ENCODE measurements around the gene TMPRSS11E. TPM values are rescaled to one million over a fixed set of nuclear protein-coding genes. Genes with fewer than 3 reads are reported as not detected.

TMPRSS11E gene
- total and polyA plus RNA-seq, 10 of the 15 experiments (the other 5 are each of a cell fraction or from before 2014, with no cell fraction given), result not detected

DNA sequence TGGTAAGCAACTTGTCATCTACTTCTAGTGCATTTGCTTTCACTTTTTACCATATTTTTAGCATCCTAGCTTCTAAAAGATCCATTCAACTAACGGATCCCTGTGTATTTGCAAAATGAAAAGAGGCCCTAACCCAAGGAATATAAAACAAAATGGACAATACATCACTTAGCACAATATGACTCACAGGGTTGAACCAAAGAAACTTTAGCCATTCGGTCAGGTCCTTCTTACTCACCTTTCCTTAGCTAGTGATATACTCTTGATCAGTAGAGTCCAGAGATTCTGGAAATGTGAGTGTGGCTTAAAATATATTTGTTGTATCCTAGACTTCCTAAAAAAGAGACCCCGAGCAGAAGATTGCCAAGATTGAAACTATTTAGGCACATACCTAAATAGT, 19.5 kb downstream of the TMPRSS11E start:
- DNase-seq (ENCODE audit: low read depth, low spot score) (no peak), FAIRE-seq (no peak), ATAC-seq (no peak)
- Histone ChIP-seq H3K79me2 (ENCODE audit: control insufficient read depth, insufficient read depth, low read length) (no peaks in the 10 kb centered on the region), H3K4me1 (ENCODE audit: control insufficient read depth, insufficient read depth, low read length) (no peaks in the 10 kb centered on the region), H3K36me3 (ENCODE audit: control insufficient read depth in 2 of 2, insufficient read depth in 2 of 2, low read length in 1 of 2) (no peaks in the 10 kb centered on the region), H3K4me3 (no peak overlapping the region), H3K27ac (ENCODE audit: control insufficient read depth, insufficient read depth) (no peak overlapping the region), H2AFZ (ENCODE audit: control insufficient read depth, low read depth, low read length) (no peak overlapping the region), H3K27me3 (replicated peaks in 1 of 2; ENCODE audit: control insufficient read depth in 2 of 2, insufficient read depth in 2 of 2, low read length in 1 of 2) (no peaks in the 10 kb centered on the region), H3K9ac (ENCODE audit: control insufficient read depth, insufficient read depth, low read length) (no peak overlapping the region), H4K20me1 (ENCODE audit: control insufficient read depth, insufficient read depth) (no peaks in the 10 kb centered on the region), H3K9me3 (replicated peaks; ENCODE audit: control insufficient read depth, insufficient read depth, low read length) (no peaks in the 10 kb centered on the region), H3K4me2 (ENCODE audit: control insufficient read depth, insufficient read depth) (no peak overlapping the region)
- BruUV-seq (replicated peaks), result no TSS peak
- ChIA-PET POLR2A (no interaction called here), SMC1A (ENCODE audit: uncharacterized antibody, unreplicated experiment) (no interaction called here), RAD21 (ENCODE audit: unreplicated experiment) (no interaction called here), CTCF (interaction anchor here (1.2 to 1.5 kb wide), 2 partner anchors 14 to 32 kb away, joined by 3 to 4 read pairs; no protein-coding TSS in a partner anchor)
- intact Hi-C loops (cut with micrococcal nuclease; ENCODE audit: unreplicated experiment), result no loop called here
- WGBS (ENCODE audit: insufficient coverage, insufficient replicate concordance, low lambda C conversion rate, missing lambda C conversion rate), result 29% methylated on average over 3 of the region's 3 CpGs
- in situ Hi-C loops (cut with MboI), result no loop called here
- TF ChIP-seq PAX5 (IDR thresholded peaks at IDR 0.05; ENCODE audit: borderline replicate concordance, low read depth, low read length), result no peak
- TF ChIP-seq, protein P1, sequence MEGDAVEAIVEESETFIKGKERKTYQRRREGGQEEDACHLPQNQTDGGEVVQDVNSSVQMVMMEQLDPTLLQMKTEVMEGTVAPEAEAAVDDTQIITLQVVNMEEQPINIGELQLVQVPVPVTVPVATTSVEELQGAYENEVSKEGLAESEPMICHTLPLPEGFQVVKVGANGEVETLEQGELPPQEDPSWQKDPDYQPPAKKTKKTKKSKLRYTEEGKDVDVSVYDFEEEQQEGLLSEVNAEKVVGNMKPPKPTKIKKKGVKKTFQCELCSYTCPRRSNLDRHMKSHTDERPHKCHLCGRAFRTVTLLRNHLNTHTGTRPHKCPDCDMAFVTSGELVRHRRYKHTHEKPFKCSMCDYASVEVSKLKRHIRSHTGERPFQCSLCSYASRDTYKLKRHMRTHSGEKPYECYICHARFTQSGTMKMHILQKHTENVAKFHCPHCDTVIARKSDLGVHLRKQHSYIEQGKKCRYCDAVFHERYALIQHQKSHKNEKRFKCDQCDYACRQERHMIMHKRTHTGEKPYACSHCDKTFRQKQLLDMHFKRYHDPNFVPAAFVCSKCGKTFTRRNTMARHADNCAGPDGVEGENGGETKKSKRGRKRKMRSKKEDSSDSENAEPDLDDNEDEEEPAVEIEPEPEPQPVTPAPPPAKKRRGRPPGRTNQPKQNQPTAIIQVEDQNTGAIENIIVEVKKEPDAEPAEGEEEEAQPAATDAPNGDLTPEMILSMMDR (IDR thresholded peaks at IDR 0.05 in 2 of 3, conservative IDR thresholded peaks at IDR 0.05 in 1 of 3; ENCODE audit: control insufficient read depth in 2 of 3, extremely low read depth in 1 of 3, insufficient read depth in 1 of 3, low read depth in 3 of 3, low read length in 3 of 3), result no peak
- TF ChIP-seq, protein P2, sequence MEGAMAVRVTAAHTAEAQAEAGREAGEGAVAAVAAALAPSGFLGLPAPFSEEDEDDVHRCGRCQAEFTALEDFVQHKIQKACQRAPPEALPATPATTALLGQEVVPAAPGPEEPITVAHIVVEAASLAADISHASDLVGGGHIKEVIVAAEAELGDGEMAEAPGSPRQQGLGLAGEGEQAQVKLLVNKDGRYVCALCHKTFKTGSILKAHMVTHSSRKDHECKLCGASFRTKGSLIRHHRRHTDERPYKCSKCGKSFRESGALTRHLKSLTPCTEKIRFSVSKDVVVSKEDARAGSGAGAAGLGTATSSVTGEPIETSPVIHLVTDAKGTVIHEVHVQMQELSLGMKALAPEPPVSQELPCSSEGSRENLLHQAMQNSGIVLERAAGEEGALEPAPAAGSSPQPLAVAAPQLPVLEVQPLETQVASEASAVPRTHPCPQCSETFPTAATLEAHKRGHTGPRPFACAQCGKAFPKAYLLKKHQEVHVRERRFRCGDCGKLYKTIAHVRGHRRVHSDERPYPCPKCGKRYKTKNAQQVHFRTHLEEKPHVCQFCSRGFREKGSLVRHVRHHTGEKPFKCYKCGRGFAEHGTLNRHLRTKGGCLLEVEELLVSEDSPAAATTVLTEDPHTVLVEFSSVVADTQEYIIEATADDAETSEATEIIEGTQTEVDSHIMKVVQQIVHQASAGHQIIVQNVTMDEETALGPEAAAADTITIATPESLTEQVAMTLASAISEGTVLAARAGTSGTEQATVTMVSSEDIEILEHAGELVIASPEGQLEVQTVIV (IDR thresholded peaks at IDR 0.05; ENCODE audit: borderline replicate concordance, partially characterized antibody), result no peak
- TF ChIP-seq FOS (IDR thresholded peaks at IDR 0.05; ENCODE audit: borderline replicate concordance, extremely low read depth, insufficient read length), result no peak
- TF ChIP-seq STAT3 (IDR thresholded peaks at IDR 0.05; ENCODE audit: low read depth, low read length), result no peak
- no peak for TF ChIP-seq NR2F1 (conservative IDR thresholded peaks at IDR 0.05)
- TF ChIP-seq, protein P3, sequence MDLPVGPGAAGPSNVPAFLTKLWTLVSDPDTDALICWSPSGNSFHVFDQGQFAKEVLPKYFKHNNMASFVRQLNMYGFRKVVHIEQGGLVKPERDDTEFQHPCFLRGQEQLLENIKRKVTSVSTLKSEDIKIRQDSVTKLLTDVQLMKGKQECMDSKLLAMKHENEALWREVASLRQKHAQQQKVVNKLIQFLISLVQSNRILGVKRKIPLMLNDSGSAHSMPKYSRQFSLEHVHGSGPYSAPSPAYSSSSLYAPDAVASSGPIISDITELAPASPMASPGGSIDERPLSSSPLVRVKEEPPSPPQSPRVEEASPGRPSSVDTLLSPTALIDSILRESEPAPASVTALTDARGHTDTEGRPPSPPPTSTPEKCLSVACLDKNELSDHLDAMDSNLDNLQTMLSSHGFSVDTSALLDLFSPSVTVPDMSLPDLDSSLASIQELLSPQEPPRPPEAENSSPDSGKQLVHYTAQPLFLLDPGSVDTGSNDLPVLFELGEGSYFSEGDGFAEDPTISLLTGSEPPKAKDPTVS (IDR thresholded peaks at IDR 0.05; ENCODE audit: low read depth, low read length), result no peak
- TF ChIP-seq, protein P4, sequence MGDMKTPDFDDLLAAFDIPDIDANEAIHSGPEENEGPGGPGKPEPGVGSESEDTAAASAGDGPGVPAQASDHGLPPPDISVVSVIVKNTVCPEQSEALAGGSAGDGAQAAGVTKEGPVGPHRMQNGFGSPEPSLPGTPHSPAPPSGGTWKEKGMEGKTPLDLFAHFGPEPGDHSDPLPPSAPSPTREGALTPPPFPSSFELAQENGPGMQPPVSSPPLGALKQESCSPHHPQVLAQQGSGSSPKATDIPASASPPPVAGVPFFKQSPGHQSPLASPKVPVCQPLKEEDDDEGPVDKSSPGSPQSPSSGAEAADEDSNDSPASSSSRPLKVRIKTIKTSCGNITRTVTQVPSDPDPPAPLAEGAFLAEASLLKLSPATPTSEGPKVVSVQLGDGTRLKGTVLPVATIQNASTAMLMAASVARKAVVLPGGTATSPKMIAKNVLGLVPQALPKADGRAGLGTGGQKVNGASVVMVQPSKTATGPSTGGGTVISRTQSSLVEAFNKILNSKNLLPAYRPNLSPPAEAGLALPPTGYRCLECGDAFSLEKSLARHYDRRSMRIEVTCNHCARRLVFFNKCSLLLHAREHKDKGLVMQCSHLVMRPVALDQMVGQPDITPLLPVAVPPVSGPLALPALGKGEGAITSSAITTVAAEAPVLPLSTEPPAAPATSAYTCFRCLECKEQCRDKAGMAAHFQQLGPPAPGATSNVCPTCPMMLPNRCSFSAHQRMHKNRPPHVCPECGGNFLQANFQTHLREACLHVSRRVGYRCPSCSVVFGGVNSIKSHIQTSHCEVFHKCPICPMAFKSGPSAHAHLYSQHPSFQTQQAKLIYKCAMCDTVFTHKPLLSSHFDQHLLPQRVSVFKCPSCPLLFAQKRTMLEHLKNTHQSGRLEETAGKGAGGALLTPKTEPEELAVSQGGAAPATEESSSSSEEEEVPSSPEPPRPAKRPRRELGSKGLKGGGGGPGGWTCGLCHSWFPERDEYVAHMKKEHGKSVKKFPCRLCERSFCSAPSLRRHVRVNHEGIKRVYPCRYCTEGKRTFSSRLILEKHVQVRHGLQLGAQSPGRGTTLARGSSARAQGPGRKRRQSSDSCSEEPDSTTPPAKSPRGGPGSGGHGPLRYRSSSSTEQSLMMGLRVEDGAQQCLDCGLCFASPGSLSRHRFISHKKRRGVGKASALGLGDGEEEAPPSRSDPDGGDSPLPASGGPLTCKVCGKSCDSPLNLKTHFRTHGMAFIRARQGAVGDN (IDR thresholded peaks at IDR 0.05), result no peak
- TF ChIP-seq, protein P5, sequence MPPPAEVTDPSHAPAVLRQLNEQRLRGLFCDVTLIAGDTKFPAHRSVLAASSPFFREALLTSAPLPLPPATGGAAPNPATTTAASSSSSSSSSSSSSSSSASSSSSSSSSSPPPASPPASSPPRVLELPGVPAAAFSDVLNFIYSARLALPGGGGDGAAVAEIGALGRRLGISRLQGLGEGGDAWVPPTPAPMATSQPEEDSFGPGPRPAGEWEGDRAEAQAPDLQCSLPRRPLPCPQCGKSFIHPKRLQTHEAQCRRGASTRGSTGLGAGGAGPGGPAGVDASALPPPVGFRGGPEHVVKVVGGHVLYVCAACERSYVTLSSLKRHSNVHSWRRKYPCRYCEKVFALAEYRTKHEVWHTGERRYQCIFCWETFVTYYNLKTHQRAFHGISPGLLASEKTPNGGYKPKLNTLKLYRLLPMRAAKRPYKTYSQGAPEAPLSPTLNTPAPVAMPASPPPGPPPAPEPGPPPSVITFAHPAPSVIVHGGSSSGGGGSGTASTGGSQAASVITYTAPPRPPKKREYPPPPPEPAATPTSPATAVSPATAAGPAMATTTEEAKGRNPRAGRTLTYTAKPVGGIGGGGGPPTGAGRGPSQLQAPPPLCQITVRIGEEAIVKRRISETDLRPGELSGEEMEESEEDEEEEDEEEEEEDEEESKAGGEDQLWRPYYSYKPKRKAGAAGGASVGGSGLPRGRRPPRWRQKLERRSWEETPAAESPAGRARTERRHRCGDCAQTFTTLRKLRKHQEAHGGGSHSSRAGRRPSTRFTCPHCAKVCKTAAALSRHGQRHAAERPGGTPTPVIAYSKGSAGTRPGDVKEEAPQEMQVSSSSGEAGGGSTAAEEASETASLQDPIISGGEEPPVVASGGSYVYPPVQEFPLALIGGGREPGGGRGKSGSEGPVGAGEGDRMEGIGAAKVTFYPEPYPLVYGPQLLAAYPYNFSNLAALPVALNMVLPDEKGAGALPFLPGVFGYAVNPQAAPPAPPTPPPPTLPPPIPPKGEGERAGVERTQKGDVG (CRISPR knock-in tag; IDR thresholded peaks at IDR 0.05), result no peak
- TF ChIP-seq SUPT20H (IDR thresholded peaks at IDR 0.05; ENCODE audit: borderline replicate concordance, control insufficient read depth, low read depth, low read length), result no peak
